CD4-positive, alpha-beta T cell treated with Interleukin-6 at 100 ng/mL for 8 hours (primary cell): Measurements from ENCODE around the gene PFN4.

ENCODE experiments used
- DNase-seq: peaks from one replicate; pipeline ENCODE4 v3.0.0-alpha.2; 2020; ENCODE audit warnings: mixed read lengths, low spot score

PFN4 gene

DNA sequence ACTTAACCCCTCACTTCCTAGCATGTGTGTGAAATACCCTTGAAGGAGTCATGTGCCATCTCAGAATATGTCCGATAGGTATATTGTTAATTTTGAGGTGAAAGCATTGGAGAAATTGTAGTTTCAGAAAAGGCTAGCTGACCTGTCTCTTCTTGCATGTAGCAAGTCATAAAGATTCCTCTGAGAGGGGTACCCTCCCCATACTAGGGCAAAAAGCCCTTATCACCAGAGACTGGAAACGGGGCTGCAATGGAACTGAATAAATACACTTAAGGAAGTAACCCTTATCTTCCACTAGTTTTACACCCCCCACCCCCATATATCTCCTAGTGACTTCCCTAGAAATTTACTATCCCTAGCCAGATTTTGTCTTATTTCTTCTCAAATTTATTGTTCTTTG is 45.3 kb downstream of the PFN4 start:
- DNase-seq: no peak

- DNase-seq: no peak
Observed at GRCh38 chr2:24077535-24077877, 45.6 kb downstream of the PFN4 start.

- DNase-seq: no peak
Observed at GRCh38 chr2:24076849-24077534, 46.1 kb downstream of the PFN4 start.

DNA sequence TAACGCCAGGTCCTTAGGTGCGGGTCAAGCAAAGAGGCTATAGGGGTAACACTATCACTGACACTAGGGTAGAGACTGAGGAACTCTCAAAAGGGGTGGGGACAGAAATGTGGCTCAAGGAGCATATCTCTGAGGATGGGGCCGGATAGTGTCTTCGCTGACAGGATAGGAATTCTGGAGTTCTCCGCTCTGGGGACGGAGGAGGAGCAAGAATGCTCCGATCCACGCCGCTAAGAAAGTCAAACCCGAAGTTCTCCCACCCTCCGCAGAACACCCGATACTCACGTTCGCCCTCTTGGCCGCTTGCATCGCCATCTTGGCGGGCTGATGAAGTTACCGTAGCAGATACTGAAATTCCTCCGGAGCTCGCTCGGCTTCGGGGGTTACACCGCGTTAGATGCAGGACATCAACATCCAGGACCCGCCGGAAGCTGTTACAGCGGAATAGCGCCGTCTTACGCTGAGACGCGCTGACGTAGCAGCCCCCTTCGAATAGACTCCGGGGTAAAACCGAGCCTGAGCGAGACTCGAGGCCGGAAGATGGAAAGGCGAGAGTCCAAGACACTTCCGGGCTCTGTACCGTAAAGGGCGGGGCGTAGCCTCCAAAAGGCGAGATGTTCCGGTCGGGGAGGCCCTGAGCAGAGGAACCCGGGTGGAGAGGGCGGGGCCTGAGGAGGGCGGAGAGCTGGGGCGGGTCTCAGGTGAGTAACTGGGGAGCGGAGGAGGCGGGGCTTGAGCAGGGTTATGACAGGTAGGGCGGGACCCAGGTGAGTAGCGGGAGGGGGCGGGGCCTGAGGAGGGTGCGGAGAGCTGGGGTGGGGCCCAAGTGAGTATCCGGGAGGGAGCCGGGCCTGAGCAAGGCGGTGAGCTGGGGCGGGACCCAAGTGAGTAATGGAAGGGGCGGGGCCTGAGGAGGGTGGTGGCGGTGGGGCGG is 47.0 kb downstream of the PFN4 start, which contains the start of gene SF3B6:
TSS of gene SF3B6 (minus strand) at position 412 of the 934 bp plus-strand sequence. CDS start at position 315, 97 bp downstream.
- peak; percentile 100 for DNase-seq

DNA sequence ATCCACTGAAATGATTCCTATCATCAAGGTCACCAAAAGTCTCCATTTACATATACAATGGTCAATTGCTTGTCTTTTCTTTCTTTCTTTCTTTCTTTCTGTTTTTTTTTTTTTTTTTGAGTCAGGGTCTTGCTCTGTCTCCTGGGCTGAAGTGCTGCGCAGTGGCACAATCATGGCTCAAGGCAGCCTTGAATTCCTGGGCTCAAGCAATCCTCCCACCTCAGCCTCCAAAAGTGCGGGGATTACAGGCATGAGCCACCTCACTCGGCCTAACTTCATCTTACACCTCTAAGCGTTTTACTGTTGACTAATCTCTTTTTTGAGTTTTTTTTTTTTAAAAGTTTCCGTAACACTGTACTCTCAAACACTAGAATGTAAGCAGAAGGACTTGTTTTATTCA is 47.9 kb downstream of the PFN4 start:
- DNase-seq: no peak

DNA sequence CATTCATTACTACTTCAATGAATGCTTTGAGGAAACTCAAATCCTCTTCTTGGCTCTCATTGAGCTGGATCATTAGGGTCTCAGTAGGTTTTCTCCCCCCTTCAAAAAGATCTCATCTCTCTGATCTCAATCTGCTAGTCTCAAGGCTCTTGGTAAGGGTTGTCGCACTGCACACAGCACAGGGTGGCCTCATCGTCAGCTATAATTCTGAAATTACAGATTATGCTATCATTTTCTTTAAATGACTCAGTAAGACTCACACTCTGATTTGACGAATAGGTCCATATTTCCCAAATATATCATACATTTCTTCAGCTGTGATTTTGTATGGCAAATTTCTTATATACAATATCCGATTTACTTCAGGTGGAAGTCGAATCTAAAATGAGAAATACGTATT is 49.3 kb downstream of the PFN4 start:
- no peak for DNase-seq

GRCh38 chr2:24072259-24072658 is 50.9 kb downstream of the PFN4 start:
- DNase-seq: no peak

DNA sequence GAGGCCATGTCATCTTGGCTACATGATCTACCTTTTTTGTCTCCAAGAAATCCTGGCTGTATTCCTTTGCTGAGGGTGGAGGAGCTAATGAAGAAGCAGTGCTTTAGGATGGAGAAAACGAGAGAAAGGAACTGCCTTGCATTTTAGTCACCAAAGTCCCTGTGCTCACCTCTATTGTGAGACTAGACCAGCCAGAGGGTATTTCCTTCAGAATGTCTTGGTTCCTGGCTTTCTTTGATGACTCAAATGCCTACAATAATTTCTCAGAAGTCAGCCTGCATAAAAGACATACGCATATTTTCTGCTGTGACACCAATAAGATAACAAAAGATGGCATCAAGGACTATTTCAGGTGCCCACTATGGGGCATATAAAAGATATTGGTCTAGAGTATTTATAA is 57.8 kb downstream of the PFN4 start:
- no peak for DNase-seq
